Measurements from ENCODE around the gene ALDH1L1.

- TF ChIP-seq CTCF (conservative IDR thresholded peaks at IDR 0.05; ENCODE audit: low read depth in 2 of 2): peak; percentile 42 to 48
- TF ChIP-seq POLR2AphosphoS5 (IDR thresholded peaks at IDR 0.05; ENCODE audit: low read depth): no peak
- no peak for TF ChIP-seq EZH2phosphoT487 (IDR thresholded peaks at IDR 0.05; ENCODE audit: unreplicated experiment)
- no peak for TF ChIP-seq EZH2 (IDR thresholded peaks at IDR 0.05; ENCODE audit: low read depth, unreplicated experiment)
- TF ChIP-seq REST (IDR thresholded peaks at IDR 0.05; ENCODE audit: unreplicated experiment): no peak
- no peak for TF ChIP-seq JUNB (IDR thresholded peaks at IDR 0.05; ENCODE audit: unreplicated experiment)
- no peak for TF ChIP-seq STAT1 (IDR thresholded peaks at IDR 0.05; ENCODE audit: unreplicated experiment)
- no peak for TF ChIP-seq CREB1 (CRISPR knock-in tag; IDR thresholded peaks at IDR 0.05; ENCODE audit: low read depth)
- TF ChIP-seq NANOG (IDR thresholded peaks at IDR 0.05; ENCODE audit: borderline replicate concordance): no peak
- no peak for TF ChIP-seq ETS1 (IDR thresholded peaks at IDR 0.05)
- no peak for TF ChIP-seq ZNF114 (CRISPR knock-in tag; IDR thresholded peaks at IDR 0.05)
Observed at GRCh38 chr3:126113733-126114442, 66.5 kb downstream of the ALDH1L1 start.
